Measurements from ENCODE around the gene VPS35. TPM values are rescaled to one million over a fixed set of nuclear protein-coding genes. Genes with fewer than 3 reads are reported as not detected.
"Not testable (repeated sequence)": the region's sequence is repeated elsewhere in the genome, so short reads cannot be mapped to it uniquely, and the experiment has no call there.

Gene VPS35
- total and polyA plus RNA-seq, 7 donors = 28.7 to 61.8 (median 44.4) TPM

DNA sequence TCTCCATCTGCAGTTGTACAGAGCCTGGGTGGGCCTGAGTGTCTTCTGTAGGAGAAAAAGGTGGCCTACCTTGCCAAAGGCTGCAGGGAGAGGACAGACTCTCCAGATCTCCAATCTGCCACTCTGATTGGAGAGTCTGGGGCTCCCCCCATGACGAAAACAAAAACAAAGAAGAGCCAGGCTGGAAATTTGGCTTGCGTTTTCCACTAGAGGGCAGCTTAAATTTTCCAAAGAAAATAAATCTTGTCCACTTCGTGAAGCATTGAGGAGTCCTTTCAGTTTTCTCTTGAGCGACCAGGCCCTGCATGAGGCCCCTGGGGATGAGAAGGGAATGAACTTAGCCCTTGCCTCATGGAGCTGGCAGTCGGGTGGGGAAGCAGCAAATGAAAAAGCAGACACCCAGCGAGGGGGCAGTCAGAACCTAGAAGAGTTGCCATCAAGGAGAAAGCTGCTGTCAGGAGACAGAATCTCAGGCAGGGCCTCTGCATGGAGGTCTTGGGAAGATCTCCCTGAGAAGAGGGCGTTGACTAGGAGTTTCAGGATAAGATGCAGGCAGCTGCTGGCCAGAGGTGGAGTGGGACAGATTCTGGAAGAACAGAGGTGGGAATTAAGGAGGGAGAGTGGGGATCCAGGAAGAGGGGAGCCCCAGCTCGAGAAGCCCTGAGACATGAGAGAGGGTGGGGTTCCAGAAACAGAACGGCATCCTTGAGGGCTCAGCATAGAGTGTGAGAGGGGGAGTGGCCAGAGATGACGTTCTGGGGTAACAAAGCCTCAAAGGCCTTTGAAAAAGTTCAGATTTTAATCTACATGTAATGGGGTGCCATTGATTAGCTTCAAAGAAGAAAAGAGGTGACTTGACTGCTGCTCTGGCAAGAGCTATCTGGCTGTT, 59.4 kb downstream of the VPS35 start:
- intact Hi-C loops (cut with DNase I) = no loop called here
- Histone ChIP-seq H3K4me3 (no peak overlapping the region), H3K9me3 (no peaks in the 10 kb centered on the region), H3K27me3 (no peaks in the 10 kb centered on the region), H3K4me1 (no peaks in the 10 kb centered on the region), H3K36me3 (no peaks in the 10 kb centered on the region), H3K27ac (peak overlapping the region in 1 of 4 donors; percentile 4)
- WGBS, 2 donors = 26 to 46% methylated on average over 10 of the region's 10 CpGs
- no peak for DNase-seq
- TF ChIP-seq, protein P1, sequence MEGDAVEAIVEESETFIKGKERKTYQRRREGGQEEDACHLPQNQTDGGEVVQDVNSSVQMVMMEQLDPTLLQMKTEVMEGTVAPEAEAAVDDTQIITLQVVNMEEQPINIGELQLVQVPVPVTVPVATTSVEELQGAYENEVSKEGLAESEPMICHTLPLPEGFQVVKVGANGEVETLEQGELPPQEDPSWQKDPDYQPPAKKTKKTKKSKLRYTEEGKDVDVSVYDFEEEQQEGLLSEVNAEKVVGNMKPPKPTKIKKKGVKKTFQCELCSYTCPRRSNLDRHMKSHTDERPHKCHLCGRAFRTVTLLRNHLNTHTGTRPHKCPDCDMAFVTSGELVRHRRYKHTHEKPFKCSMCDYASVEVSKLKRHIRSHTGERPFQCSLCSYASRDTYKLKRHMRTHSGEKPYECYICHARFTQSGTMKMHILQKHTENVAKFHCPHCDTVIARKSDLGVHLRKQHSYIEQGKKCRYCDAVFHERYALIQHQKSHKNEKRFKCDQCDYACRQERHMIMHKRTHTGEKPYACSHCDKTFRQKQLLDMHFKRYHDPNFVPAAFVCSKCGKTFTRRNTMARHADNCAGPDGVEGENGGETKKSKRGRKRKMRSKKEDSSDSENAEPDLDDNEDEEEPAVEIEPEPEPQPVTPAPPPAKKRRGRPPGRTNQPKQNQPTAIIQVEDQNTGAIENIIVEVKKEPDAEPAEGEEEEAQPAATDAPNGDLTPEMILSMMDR (IDR thresholded peaks at IDR 0.05) = no peak
- TF ChIP-seq POLR2A (IDR thresholded peaks at IDR 0.05) (no peak), POLR2AphosphoS5 (IDR thresholded peaks at IDR 0.05) (no peak), EP300 (IDR thresholded peaks at IDR 0.05) (no peak)

DNA sequence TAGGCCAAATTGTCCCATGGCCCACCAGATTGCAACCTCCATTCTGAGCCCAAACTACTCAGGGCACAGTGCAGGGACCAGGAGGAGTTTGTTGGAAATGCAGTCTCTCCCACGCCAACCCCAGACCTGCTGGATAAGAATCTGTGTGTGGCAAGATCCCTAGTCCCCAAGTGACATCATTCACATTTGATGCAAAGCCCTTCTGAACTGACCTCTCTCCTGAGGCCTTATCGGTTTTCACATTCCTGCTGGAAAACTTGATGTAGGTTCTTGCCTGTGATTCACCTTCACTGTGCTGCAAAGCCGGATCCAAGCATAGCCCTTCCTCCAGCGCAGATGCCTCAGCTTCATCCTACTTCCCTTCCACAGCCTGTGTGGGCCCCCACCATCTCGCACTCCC, 61.2 kb downstream of the VPS35 start:
- no peak for TF ChIP-seq POLR2A (IDR thresholded peaks at IDR 0.05)
- TF ChIP-seq, protein P1 (IDR thresholded peaks at IDR 0.05) = no peak
- no peak for TF ChIP-seq EP300 (IDR thresholded peaks at IDR 0.05)
- no peak for TF ChIP-seq POLR2AphosphoS5 (IDR thresholded peaks at IDR 0.05)
- Histone ChIP-seq H3K9me3 (no peaks in the 10 kb centered on the region), H3K4me1 (no peaks in the 10 kb centered on the region), H3K4me3 (no peak overlapping the region), H3K27me3 (no peaks in the 10 kb centered on the region), H3K36me3 (no peaks in the 10 kb centered on the region), H3K27ac (no peak overlapping the region)
- WGBS, 2 donors = 87 to 96% methylated on average over 5 of the region's 5 CpGs
- no peak for DNase-seq
- intact Hi-C loops (cut with DNase I) = no loop called here

DNA sequence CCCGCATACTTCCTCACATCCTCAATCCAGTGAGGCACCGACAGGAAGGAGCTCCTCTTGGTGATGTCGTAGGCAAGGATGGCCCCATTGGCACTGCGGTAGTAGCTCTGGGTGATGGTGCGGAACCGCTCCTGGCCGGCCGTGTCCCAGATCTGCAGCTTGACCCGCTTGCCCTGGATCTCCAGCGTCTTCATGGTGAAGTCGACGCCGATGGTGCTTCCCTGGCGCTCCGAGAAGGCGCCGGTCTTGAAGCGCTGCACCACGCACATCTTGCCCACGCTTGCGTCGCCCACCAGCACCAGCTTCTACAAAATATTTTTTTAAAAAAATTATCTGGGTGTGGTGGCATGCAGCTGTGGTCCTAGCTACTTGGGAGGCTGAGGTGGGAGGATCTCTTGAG, 62.3 kb downstream of the VPS35 start:
- intact Hi-C loops (cut with DNase I); H3K4me1 ChIP-seq; DNase-seq; H3K9me3 ChIP-seq; H3K36me3 ChIP-seq; H3K27ac ChIP-seq; H3K27me3 ChIP-seq; H3K4me3 ChIP-seq: not testable (repeated sequence)
- 97% methylated on average over 21 to 22 of the region's 22 CpGs for WGBS, 2 donors

DNA sequence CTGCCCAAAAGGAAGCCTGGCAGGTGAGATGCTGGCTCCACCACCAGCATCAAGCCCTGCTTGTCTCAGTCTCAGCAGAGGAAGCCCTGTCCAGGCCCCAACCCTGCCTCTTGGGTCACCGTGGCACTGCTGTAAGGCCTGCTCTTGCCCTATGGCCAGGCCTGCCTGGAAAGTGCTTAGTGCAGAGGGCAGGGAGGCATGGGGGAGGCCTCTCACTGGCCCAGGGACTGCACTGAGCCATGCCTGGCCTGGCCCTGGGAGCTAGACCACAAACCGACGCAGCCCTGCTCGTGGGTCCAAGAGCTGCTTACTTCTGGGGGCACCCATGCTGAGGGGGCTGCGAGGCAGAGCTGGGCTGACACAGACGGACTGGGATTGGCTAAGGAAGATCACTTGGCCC, 64.1 kb downstream of the VPS35 start:
- H3K9me3 ChIP-seq; H3K4me3 ChIP-seq; H3K27ac ChIP-seq; H3K27me3 ChIP-seq; H3K36me3 ChIP-seq; DNase-seq; intact Hi-C loops (cut with DNase I): not testable (repeated sequence)
- WGBS, 2 donors = 89 to 93% methylated on average over 6 of the region's 6 CpGs
- H3K4me1 ChIP-seq = peaks cover 0 to 12% (median 11%) of the 10 kb centered on the region in 4 donors

DNA sequence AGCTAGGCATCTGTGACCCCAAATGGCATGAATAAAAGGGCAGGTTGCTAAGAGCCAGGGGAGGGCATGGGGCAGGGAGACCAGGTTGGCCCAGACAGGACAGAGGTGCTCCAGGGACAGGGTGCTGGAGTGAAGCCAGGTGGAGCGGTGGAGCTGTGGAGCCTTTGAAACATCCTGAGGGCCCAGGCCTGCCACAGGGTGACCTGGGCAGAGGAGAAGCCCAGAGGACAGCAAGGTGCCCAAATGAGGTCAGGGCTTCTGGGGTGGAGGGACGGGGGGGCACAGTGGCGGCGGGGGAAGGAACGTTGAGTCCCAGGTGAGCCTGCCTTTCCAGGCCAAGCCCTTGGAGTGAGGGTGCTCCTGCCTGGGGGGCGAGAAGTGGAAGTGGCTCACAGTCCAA, 65.3 kb downstream of the VPS35 start:
- H3K4me3 ChIP-seq; DNase-seq; H3K9me3 ChIP-seq; intact Hi-C loops (cut with DNase I); H3K27ac ChIP-seq; H3K27me3 ChIP-seq; H3K36me3 ChIP-seq: not testable (repeated sequence)
- peaks cover 0 to 12% (median 11%) of the 10 kb centered on the region in 4 donors for H3K4me1 ChIP-seq
- WGBS, 2 donors = 74 to 90% methylated on average over 4 of the region's 6 CpGs

DNA sequence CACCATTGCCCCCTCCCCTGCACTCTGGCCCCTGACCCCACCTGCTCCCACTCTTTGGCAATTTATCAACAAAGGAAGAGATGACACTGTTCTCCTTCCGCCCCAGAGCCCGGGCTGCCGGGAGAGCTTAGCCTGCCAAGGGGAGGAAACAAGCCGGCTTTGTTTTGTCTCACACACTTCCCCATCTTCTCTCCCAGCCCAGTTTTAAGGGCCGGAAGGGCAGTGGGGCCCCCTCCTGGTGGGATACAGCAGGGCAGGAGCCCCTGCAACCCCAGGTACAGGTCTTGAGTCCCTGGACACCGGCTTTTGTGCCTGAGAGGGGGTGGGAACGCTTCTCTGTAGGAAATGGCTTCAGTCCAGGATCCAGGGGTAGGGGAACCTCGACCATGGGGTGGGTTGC, 65.7 kb downstream of the VPS35 start:
- H3K27ac ChIP-seq; intact Hi-C loops (cut with DNase I); H3K9me3 ChIP-seq; H3K36me3 ChIP-seq; H3K4me3 ChIP-seq; DNase-seq; H3K27me3 ChIP-seq: not testable (repeated sequence)
- 3 to 8% methylated on average over 5 of the region's 8 CpGs for WGBS, 2 donors
- H3K4me1 ChIP-seq = peaks cover 0 to 12% (median 11%) of the 10 kb centered on the region in 4 donors
